HG02943 (cell line): ENCODE data around the gene CTNNBL1.

Source experiments
- ATAC-seq: cut with Tn5 transposase; IDR thresholded peaks from one replicate; pipeline ENCODE4 v1.9.1; 2021; ENCODE audit warnings: mild to moderate bottlenecking, low read depth, moderate library complexity; ENCODE audit not compliant: unreplicated experiment

Gene CTNNBL1

DNA sequence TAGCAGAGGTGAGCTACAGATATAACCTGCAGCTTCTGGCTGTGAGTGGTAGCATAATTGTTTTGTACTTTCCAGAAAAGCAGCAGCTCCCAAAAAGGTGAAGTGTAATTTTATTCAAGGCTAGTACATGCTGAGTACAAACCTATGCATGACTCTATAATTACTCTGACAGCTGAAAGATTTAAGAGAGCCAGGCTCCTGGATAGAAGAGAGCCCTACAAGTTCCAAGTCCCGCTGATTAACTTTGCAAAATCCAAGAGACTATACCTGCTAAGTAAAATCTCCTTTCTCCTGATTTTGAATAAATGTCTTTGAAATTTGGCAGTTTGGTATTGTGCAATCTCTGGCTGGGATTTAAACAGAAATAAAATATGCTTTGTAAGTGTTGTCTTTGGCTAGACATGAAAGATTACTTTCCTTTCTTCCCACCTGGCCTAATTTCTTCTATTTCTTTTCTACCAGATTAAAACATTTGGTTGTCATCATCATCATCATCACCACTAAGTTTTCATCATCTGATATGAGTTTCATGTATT is 79.5 kb downstream of the CTNNBL1 start:
- ATAC-seq, result no peak

DNA sequence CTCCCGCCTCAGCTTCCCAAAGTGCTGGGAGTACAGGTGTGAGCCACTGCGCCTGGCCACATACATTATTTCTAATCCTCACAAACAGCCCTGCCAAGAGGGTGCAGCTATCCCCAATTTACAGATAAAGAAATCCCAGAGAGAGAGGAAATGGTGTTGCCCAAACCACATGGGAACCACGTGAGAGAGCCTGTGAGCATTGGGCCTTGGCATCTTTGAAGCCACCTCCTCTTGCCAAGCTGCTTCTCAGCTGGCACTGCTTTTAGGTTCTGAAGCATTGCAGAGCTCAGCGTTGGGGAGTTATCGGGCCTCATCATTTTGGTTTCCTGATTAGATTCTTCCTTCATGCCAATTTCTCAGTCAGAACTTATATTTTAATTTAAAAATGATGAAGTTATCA is 80.3 kb downstream of the CTNNBL1 start:
- no peak for ATAC-seq

DNA sequence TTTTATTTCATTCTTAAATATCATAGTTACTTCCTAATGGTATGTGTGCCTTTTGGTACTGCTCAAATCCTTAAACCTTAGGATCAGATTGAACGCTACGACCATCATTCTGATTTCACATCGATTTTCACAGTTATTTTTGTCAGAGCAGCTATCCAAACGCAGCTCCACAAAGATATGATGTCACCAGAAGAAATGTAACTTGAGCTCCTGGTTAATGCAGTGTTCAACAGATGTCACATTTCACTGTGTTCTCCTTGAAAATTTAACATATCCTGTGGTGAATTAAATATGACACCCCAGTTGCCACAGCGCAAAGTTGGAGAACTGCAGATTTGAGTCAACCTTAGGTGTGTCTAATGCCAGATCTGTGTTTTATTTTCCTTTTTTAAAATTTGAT is 81.4 kb downstream of the CTNNBL1 start:
- ATAC-seq, result no peak

DNA sequence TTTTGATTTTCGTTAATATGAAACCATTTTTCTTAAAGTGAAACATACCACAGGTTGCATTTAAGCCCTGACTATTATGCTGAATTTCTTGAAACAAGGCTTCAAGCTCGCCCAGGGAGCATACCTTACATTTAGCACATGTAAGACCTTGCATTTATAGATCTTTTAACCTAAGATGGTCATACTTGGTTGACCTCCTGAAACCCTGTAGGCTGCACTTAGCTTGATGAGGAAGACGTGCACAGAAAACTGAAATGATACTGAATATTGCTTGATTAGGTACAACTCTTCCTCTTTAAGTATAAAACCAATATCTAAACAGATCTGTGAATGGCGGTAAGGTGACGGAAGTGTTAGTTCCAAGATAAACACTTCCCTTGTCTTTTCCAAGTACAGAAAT is 82.2 kb downstream of the CTNNBL1 start:
- ATAC-seq, result no peak

DNA sequence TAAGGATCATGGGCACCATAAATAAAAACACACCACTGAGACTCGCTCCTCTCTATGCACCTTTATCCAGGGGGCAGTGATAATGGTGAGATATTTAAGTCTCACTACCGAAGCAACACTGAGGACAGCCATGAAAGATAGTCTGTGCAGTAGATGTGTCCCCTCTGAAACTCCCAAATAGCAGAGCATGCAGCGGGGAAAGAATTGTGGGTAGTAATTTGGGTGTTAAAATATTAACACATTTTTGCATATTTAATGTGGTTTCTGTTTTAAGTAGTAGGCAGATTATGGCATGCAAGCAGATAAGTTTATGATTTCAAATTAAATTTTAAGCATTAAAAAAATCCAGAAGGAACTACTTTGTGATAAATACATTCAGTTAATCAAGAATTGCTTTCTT is 82.7 kb downstream of the CTNNBL1 start:
- no peak for ATAC-seq

DNA sequence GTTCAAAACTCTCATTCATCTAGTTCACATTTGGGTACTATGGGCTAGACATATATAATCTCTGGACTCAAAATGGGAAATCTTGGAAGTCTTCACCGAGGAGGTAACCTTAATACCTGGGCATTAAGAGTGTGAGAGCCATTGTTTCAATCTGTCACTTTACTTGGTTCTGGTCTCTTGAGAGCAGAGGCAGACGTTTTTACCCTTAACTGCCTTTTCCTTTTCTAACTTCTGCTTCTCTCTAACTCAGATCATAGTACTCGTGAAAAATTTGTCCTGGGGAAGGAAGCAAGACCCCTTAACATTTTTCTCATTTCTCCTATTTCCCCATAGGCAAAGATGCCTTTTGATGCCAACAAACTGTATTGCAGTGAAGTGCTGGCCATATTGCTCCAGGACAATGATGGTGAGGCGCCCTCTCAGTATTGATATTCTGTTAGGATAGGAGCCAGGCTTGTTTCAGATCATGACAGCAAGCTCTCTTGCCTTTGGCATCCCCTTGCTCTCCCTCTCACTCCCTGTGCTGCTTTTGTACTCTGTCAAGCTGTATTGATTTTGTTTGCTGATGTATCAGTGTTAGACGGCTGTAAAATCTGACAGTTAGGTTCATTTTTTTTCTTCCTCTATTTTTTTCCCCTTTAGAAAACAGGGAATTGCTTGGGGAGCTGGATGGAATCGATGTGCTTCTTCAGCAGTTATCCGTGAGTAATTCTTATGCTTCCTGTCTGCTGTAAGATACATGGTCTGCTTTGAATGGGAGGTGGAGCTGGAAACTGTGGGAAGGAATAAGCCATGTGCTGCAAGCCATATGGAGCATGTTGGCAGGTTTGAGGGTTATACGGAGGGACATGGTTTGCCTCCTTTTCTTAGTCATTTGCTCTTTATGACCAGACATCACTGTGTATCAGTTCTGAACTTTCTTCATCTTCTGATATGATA is 83.5 kb downstream of the CTNNBL1 start:
- no peak for ATAC-seq

DNA sequence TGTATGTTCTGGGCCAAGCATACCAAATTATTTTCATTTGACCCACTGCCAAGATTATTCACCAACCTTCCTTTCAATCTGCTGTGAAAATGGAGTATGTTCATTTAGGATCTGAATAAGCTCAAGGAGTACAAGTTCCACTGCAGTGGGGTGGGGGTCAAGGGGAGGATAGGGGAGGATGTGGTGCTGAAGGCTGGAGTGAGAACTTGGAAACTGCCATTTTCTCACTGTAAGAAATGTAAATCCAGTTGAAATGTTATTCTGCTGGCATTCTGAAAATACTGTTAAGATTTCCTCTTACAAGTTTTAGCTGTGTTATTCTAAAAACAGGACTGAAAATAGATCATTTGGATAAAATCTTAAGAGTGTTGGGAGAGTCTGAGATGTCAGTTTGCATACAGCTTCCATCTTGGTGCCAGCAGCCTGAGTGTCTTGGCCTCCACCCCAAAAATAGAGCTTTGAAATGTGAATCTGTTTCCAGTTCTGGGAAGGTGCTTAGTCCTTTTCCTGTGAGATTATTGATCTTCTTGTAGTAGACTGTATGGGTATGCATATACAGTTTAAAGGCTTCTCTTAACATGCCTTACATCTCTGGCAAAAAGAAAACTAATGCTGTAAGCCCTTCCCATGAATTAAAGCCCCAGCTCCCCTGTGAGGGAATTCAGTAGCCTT is 84.3 kb downstream of the CTNNBL1 start:
- no peak for ATAC-seq

DNA sequence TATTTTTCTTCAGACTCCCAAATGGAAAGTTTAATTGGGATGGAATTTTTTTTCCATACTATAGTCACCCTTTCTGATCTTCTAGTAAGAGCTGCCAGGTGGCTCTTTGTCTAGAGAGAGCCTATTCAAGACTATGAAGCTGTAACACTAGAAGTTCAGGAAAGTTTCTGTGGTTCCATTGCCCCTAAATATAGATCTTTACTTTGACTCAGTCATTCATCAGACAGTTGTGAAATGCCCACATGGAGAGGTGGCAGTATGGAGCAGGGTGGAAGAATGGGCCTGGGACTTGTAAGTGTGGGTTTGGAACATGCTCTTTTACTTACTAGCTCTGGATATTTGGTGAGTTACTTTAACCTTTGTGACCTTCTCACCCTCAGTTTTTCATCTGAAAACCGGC is 87.8 kb downstream of the CTNNBL1 start:
- ATAC-seq, result no peak

DNA sequence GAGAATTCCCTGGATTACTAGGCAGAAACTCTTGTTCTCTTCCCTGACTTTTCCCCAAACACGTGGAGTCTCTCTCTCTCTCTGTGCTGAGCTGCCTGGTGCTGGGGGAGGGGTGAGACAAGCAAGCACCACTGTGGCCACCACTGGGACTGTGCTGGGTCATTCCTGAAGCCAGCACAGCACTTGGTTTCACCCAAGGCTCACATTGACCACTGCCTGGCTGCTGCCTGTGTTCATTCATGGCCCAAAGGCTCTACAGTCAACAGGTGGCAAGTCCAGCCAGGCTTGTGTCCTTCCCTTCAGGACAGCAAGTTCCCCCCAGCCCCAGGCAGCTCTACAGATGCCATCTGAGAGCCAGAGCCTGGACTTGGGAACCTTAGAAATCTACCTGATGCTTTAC is 92.2 kb downstream of the CTNNBL1 start:
- ATAC-seq, result no peak

DNA sequence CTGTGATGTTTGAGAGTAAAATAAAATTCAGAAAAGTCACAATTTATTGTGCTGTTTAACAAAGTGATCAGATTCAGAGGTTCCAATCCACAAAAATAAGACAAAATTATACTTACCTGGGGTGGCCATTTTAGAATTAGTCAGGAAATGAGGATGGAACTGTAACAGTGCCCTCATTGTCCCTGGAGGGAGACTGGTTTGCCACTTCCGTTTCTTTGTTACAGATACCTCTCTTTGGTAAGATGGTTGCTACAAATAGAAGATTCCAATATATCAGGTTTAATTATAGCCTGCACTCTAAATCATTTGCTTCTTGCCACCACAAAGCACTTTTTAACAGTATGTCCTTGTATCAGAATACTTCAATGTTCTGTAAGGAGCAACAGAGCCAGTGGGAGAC is 95.6 kb downstream of the CTNNBL1 start:
- ATAC-seq, result no peak

DNA sequence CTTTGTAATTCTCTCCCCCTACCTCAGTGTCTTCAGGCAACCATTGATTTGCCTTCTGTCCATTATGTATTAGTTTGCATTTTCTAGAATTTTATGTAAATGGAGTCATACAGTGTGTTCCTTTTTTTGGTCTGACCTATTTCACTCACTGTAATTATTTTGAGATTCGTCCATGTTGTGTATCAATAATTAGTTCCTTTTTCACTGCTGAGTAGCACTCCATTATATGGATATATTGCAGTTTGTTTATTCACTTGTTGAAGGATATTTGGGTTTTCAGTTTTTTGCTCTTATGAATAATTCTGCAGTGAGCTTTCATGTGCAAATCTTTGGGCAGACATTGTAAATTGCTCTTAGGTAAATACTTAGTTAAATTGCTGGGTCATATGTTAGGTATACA is 97.1 kb downstream of the CTNNBL1 start:
- ATAC-seq, result no peak

DNA sequence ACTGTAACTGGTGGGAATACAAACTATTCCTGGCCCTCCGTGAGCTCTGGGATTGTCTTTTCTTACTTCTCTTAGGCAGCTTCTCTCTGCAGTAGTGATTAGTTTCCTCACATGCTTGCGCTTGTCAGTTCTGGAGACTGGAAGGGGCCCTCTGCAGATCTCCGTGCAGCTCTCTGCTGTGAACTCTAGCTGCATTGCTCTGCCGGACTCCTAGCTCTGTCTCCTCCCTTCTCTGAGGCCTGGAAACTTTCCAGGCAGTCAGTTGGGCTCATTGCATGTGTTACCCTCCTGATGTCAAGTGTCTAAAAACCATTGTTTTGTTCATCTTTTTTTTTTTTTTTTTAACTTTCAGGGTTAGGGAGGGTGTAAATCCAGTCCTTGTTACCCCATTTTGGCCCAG is 102.3 kb downstream of the CTNNBL1 start:
- ATAC-seq, result no peak

DNA sequence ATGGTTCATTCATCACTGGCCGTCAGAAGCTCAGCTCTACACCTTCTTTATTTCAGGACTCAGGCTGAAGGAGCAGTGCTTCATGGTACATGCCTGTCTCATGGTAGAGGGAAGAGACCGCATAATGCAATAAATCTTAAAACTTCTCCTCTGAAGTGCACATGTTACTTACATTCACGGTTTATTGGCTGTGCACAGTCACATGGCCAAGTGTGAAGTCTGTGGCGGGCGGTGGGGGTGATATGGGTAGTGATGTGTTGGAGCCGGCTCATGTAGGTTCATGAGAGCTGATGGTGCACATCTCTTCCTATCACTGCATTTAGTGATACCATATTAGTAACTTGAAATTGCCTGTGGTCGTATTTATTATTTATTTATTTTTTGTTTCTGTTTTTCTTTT is 102.9 kb downstream of the CTNNBL1 start:
- no peak for ATAC-seq

DNA sequence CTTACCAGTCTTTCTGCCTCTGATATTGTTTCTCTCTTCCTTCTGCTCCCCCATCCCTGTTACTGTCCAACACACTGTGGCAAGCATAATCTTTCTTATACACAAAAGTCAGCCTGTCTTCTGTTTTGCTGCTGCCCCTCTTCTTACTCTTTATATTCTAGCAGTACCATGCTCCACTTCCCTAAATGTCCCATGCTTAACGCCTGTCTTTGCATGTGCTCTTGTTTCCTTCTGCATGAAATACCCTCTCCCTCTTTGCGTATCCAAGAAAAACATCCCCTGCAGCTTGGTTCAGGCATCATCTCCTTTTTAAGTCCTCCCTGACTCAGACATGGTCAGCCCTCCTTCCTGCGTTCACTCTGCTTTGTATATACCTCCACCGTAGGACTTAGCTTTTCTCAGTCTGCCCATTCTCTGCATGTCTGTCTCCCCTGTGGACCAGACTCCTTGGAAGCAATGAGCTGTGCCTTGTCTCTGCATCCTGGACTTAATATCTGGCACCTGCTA is 103.9 kb downstream of the CTNNBL1 start:
- no peak for ATAC-seq

DNA sequence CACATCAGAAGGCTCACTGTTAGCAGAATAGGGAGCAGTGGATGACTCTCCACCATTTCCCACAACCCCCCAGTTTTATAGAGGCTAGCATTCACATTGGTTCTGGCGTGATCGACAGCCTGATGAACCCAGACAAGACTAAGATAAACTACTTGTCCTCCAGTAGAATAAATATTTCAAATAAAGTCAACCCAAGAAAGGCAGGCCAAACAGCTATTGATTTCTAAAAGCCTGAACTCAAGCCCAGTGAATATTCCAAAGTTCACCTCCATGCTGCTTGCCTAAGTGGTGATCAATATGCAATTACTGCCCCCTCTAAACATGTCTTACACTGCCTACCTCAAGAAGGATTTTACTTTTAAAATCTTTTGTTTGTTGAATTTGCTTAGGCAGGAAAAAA is 104.5 kb downstream of the CTNNBL1 start:
- ATAC-seq, result no peak

DNA sequence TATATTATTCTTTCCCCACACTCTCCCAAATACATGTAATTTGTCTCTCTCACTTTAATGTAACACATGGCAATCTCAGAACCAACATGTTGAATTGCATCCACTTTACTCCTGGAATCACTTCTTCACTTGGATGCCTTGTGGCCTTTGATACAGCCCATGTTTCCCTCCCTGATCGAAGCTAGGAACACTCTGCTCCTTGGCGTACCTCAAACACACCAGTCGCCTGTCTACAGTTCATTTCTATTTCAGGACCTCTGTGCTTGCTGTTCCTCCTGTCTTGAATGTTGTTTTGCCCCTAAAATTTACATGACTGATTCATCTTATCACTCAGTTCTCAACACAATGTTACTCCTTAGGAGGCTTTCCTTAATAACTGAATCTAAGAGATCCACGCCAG is 106.8 kb downstream of the CTNNBL1 start:
- ATAC-seq, result no peak

DNA sequence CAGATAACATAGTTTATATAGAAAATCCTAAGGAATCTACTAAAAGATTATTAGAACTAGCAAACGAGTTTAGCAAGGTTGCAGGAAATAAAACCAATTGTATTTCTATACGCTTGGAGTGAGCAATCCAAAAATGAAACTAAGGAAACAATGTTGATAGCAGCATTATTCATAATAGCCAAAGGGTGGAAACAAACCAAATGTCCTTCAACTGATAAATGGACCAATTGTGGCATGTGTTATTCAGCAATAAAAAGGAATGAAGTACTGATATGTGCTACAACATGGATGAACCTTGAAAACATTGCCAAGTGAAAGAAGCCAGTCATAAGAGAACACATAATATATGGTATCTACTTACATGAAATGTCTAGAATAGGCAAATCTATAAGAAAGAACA is 108.1 kb downstream of the CTNNBL1 start:
- ATAC-seq, result no peak

DNA sequence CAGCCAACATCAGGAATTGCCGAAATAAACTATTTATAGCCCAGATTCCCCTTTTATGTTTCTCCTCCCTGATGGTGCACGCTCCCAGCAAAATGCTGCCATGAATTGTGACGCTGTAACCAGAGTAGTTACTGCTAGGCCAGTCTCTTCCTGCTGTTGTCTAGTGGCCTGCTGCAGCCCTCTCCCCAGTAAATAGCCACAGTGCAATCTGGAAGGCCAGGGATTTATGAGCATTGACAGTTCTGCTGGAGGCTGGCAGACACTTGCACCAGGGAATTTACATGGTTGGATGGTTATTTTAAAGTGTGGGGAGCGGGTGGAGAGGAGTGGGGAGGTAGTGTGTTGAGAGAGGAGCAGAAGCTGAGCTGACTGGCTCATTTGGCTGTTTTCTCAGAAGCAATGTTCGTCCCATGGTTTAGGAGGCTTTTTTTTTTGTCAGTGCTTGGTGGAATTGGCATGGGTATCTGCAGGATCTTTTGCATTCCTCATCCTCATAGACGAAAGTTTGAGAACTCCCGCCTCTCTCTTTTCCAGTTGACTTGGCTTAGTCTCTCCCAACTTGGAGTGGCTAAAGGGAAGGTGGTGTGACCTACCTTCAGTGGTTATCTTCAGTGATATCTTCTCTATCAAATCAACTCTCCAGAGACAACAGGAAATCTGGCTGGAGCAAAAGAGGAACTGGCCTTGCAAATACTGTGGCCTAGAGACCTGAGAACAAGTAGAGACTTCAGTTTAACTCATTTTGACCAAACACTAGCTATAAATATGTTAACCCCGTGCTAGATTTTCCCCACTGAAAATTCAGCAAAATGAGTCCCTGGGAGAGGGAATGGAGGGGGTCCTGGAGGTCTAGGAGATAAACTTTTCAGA is 109.8 kb downstream of the CTNNBL1 start:
- peak; percentile 47 for ATAC-seq

DNA sequence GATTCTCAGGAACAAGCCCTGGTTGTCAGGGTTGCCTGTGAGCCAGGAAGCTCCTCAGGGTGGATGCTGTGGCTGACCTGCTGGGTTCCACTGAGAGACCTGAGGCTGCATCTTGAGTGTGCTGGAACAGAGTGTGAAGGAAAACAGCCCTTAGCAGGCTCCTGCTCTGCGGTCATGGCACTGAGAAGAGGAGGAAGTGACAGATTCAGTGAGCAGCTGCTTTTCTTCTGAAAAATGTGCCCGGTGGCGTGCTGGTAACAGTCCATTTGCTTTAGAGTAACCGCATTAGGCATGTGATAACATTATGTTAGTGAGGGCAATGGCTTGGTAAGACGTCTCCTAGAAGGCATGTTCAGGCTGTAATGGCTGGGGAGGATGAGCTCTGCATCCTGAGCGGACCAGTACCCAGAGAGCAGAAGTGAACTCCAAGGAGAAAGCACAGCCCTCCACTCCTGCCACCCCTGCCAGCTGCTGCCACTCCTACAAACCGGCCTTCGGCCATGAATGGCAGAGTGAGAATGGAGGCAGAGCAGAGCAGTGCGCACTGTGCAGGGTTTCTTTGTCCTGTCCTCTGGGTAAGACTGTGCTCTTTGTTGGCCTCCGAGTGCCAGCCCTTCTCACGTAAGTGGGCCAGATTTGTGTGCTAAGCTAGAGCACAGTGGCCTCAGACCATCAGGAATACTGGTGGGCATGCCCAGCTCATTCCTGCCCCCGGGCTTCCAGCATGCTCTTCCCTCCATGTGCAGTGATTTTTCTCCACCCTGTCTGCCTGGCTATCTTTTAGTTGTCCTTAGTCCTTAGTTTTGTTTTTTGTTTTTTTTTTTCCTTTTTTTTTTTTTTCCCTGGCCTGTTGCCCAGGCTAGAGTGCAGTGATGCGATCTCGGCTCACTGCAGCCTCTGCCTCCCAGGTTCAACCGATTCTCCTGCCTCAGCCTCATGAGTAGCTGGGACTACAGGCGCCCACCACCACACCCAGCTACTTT is 111.0 kb downstream of the CTNNBL1 start:
- peak; percentile 59 for ATAC-seq
